NCI-H2227 treated with DMSO at 0.1 percent for 48 hours (cell line): Measurements from ENCODE around the gene STRADA.

ENCODE experiments used
- DNase-seq: peaks from one replicate; lab custom pipeline; 2025; lab: John Stamatoyannopoulos, UW

Gene STRADA

DNA sequence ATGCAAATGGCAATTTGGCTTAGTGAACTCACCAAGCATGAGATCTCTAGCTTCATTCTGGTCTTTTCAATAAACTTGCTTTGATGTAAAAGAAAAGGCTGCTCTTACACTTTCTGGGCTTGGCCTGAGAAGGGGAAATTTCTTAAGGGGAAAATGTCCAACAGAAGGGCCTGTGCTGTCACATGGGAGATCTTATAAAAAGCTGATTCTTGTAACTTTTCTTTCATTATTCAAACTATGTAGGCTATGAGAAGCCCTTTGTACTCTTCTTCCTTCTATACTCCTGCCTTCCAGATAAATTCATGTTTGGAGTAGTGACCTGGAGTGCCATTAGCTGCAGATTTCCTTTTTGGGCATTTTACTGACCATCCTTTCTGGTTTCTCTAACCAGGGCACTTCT, 58.6 kb downstream of the STRADA start:
- no peak for DNase-seq

DNA sequence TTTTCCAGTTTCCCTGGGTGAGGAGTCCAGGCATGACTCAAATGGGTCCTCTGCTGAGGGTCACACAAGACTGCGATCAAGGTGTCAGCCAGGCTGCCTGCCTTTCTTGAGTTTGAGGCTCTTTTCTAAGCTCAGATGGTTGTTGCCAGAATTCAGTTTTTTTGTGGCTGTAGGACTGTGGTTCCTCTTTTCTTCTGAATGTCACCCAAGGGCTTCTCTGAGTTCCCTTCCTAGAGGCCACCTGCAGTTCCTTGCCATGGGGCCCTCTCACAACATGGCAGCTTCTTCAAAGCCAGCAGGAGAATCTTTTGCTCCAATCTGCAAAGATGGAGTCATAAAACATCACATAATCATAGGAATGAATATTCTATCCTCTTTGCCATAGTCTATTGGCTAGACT, 59.2 kb downstream of the STRADA start:
- no peak for DNase-seq

GRCh38 chr17:63681530-63681929, 60.1 kb downstream of the STRADA start:
- DNase-seq, result no peak

GRCh38 chr17:63680700-63681099, 60.9 kb downstream of the STRADA start:
- no peak for DNase-seq

DNA sequence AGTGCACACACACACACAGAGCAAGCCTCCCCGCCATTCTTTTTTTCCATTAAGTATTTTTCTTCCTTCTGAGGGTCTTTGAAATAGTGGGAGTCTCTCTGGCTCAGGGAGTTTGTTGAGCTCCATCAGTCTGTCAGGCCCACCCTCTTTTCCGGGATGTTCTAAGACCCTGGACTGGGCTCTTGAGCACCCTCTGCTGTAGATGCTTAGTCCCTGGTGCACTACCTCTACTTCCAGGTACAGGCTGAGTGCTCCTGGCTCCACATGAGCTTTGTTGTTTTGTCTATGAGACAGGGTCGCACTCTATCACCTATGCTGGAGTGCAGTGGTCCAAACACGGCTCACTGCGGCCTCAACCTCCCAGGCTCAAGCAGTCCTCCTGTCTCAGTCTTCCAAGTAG, 62.4 kb downstream of the STRADA start:
- no peak for DNase-seq

GRCh38 chr17:63676584-63676983, 65.0 kb downstream of the STRADA start:
- DNase-seq, result no peak

- DNase-seq, result no peak
These were observed 65.7 kb downstream of the STRADA start for GRCh38 chr17:63675607-63676546.

DNA sequence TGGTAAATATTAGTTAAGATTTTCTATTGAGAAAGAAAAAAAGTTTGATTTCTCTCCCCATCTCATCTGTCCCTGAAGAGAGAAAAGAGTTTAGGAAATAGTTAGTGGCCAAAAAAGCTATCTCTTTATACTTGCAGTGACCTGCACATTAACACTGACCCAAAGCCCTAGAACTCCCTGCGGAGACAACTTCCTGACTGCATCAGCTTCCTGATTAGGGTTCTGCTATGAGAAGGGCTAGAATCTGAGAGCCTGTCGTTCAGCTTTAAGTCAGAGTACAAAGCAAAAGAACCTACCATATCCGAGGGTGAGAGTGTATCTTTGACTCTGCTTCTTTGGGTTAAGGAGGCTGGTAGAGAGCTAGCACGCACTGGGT, 66.4 kb downstream of the STRADA start:
- no peak for DNase-seq

DNA sequence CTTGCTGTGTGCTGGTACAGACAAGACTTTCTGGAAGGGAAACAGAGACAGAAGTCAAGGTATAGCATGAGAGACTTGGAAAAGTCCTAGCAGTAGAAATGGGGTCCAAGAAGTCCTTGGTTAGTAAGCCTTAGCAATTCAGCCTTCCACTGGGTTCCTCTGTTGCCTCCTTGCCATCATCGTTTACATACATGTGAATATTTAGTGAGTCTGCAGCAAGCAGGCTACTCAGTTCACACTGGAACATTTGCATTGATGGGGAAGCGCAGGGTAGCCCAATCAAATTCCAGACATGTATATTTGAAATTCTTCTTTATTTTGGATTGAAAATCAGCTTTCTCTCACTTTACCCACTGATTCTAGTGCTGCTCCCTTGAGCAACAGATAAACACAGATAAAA, 68.7 kb downstream of the STRADA start:
- no peak for DNase-seq

DNA sequence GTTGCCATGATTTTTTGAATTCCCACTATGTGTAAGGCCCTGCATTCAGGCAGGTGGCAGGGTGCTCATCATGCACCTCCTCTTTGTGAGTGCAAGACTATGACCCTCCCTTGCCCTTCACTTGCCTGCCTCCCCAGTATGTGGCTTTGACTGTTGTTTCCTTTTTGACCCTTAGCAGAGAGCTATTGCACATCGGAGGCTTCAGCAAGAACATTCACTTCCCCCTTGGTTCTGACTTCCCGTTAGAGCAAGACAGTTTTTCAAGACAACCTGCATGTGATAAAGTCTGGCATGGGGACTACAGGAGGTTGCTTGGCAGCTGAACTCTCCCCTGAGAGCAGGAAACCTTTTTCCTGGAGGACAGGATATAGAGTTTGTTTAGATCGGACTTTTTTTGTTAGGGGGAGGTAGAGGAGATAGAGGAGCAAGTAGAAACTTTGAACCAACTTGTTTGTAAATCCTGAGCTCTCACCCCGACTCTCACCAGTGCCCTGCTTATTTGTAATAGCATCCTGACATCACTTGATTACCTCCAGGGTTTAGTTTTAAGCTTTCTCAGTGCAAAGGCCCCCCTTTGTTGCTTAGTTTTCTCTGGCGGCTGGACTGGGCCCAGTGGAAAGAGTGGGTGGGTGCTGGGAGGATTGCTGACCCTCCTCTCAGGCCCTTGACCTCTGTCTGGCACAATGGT, 75.9 kb downstream of the STRADA start:
- no peak for DNase-seq

DNA sequence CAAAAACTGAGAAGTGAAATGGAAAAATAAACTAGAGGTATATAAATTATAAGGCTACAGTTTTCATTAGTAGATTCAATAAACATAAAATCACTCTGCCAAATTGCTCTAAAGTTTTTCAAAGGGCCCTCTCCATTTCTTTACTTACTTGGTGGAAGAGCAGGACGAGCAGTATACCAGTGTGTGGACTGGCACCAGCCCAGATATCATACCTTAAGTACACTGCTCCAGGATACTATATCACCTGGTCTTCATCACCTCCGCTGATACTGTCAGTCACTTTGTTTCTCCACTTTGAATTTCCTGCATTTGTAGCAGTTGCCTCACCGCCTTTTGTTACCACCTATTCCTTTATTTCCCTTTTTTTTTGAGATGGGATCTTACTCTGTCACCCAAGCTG, 81.7 kb downstream of the STRADA start:
- no peak for DNase-seq

GRCh38 chr17:63658366-63658765, 83.2 kb downstream of the STRADA start:
- DNase-seq, result no peak

GRCh38 chr17:63657786-63658185, 83.8 kb downstream of the STRADA start:
- no peak for DNase-seq

- no peak for DNase-seq
These were observed 88.5 kb downstream of the STRADA start for GRCh38 chr17:63653050-63653449.
